Mesendoderm (in vitro differentiated cells): ENCODE measurements around the gene PLD4.

ENCODE experiments used
- DNase-seq: peaks from one replicate; pipeline ENCODE4 v3.0.0; 2013
- H2AK5ac ChIP-seq: 2 replicates; pipeline ENCODE4 v1.6.1; 2013; ENCODE audit warnings: low read length, inconsistent platforms
- H2BK120ac ChIP-seq: 2 replicates; pipeline ENCODE4 v1.6.1; 2013; ENCODE audit warnings: low read depth, mild to moderate bottlenecking, low read length, moderate library complexity, mixed read lengths
- H2BK15ac ChIP-seq: replicated peaks from 2 replicates; pipeline ENCODE4 v1.6.1; 2013; ENCODE audit warnings: low read depth, mild to moderate bottlenecking, moderate library complexity
- H2BK5ac ChIP-seq: 2 replicates; pipeline ENCODE4 v1.6.1; 2013; ENCODE audit warnings: low read length, inconsistent platforms
- H3K18ac ChIP-seq: 2 replicates; pipeline ENCODE4 v1.6.1; 2013; ENCODE audit warnings: mild to moderate bottlenecking, low read length, mixed read lengths
- H3K23ac ChIP-seq: one replicate; pipeline ENCODE4 v1.6.1; 2013; ENCODE audit warnings: low read length
- H3K27ac ChIP-seq: 2 replicates; pipeline ENCODE4 v1.5.1; 2013; ENCODE audit warnings: low read depth, mild to moderate bottlenecking, inconsistent platforms, low read length, moderate library complexity
- H3K27me3 ChIP-seq: 2 replicates; pipeline ENCODE4 v1.6.1; 2013; ENCODE audit warnings: low read length, control low read depth, mild to moderate bottlenecking, inconsistent platforms; ENCODE audit not compliant: insufficient read depth, poor library complexity
- H3K36me3 ChIP-seq: 2 replicates; pipeline ENCODE4 v1.6.1; 2013; ENCODE audit warnings: low read length, inconsistent platforms; ENCODE audit not compliant: control insufficient read depth, insufficient read depth
- H3K4ac ChIP-seq: one replicate; pipeline ENCODE4 v1.6.1; 2013; ENCODE audit warnings: low read depth, mild to moderate bottlenecking, low read length, moderate library complexity
- H3K4me1 ChIP-seq: 2 replicates; pipeline ENCODE4 v1.6.1; 2013; ENCODE audit warnings: low read depth, low read length, inconsistent platforms; ENCODE audit not compliant: control insufficient read depth
- H3K4me2 ChIP-seq: 2 replicates; pipeline ENCODE4 v1.6.1; 2013; ENCODE audit warnings: low read length
- H3K4me3 ChIP-seq: 2 replicates; pipeline ENCODE4 v1.5.1; 2013; ENCODE audit warnings: mild to moderate bottlenecking, low read length
- H3K56ac ChIP-seq: one replicate; pipeline ENCODE4 v1.6.1; 2013; ENCODE audit warnings: low read length
- H3K79me1 ChIP-seq: 2 replicates; pipeline ENCODE4 v1.6.1; 2013; ENCODE audit warnings: low read length, inconsistent platforms
- H3K79me2 ChIP-seq: 2 replicates; pipeline ENCODE4 v1.6.1; 2013; ENCODE audit warnings: mild to moderate bottlenecking, low read length; ENCODE audit not compliant: control insufficient read depth, insufficient read depth
- H3K9ac ChIP-seq: 2 replicates; pipeline ENCODE4 v1.6.1; 2013; ENCODE audit warnings: low read length, inconsistent platforms
- H4K5ac ChIP-seq: one replicate; pipeline ENCODE4 v1.6.1; 2013; ENCODE audit warnings: low read length
- H4K8ac ChIP-seq: one replicate; pipeline ENCODE4 v1.6.1; 2013; ENCODE audit warnings: low read depth, mild to moderate bottlenecking, control low read depth, low read length, moderate library complexity
- WGBS: extraction: QIAGEN DNeasy Blood & Tissue Kit; methylation state at CpG from one replicate; pipeline ENCODE4 v1.1.7; 2013; ENCODE audit warnings: low lambda C conversion rate, missing lambda C conversion rate; ENCODE audit not compliant: insufficient coverage; ENCODE audit errors: extremely low coverage; 5-methylcytosine and 5-hydroxymethylcytosine counted together

PLD4 gene

DNA sequence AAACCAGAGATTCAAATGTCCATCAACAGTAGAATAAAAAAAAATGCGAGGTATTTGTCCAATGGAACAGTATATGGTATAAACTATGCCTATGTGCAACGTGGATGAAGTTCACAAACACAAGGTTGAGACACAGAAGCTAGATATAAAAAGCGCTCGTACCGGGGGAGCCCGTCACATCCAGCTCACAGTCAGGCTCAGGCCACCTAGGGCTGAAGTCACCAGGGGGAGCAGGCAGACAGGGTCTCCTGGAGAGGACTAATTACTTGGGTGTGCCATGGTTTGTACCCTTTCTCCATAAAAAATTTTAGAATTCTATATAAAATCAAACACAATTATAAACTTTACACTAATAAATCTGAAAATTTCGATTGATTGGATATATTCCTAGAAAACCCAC, 39.9 kb downstream of the PLD4 start:
- no peak overlapping the region for H2AK5ac ChIP-seq
- H3K27ac ChIP-seq: no peak overlapping the region
- no peak overlapping the region for H3K9ac ChIP-seq
- no peaks in the 10 kb centered on the region for H3K36me3 ChIP-seq
- no peaks in the 10 kb centered on the region for H3K79me2 ChIP-seq
- DNase-seq: no peak
- no peak overlapping the region for H2BK15ac ChIP-seq
- H3K4me1 ChIP-seq: no peaks in the 10 kb centered on the region
- H3K23ac ChIP-seq: no peak overlapping the region
- 100% methylated on average over 1 of the region's 7 CpGs for WGBS
- no peak overlapping the region for H3K4me3 ChIP-seq
- no peak overlapping the region for H3K56ac ChIP-seq
- H3K4me2 ChIP-seq: no peak overlapping the region
- no peak overlapping the region for H3K4ac ChIP-seq
- no peak overlapping the region for H3K18ac ChIP-seq
- no peaks in the 10 kb centered on the region for H3K79me1 ChIP-seq
- H2BK120ac ChIP-seq: no peak overlapping the region
- H3K27me3 ChIP-seq: no peaks in the 10 kb centered on the region
- H4K5ac ChIP-seq: no peak overlapping the region
- H4K8ac ChIP-seq: no peak overlapping the region
- H2BK5ac ChIP-seq: no peak overlapping the region

DNA sequence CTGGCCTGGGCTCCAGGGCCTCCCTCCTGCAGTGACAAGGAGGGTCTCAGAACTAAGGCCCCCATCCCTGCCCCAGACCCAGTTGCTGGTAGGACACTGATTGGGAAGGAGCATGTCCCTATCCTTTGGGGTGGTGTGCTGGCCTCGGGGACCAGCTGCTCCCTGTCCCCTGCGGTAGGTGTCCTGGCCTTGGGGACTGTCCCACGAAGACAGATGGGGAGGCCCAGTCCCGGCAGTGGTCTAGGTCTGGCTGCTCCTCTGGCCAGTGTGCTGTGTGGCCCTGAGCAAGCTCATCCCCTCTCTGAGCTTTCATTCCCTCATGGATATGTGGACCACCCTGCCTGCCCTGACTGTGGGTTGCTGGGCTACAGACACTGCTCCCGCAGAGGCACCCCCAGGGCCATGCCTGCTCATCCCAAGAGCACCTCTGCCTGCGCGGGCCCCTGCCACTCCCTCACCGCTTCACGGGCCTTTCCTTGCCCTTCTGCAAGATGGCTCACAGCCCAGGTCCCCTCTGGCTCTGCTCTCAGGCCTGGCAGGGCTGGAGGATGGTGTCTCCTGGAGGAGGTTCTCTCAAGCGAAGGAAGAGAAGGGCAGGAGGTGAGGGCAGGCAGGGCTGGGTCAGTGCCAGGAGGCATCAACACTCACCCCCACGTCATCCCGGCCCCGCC, 41.0 kb downstream of the PLD4 start:
- Histone ChIP-seq H3K4me2 (no peak overlapping the region), H3K79me2 (no peaks in the 10 kb centered on the region), H3K56ac (no peak overlapping the region), H3K9ac (no peak overlapping the region), H3K18ac (no peak overlapping the region), H4K8ac (no peak overlapping the region), H2BK15ac (no peak overlapping the region), H4K5ac (no peak overlapping the region), H3K4me1 (no peaks in the 10 kb centered on the region), H3K27me3 (no peaks in the 10 kb centered on the region), H3K79me1 (no peaks in the 10 kb centered on the region), H3K27ac (no peak overlapping the region), H3K4me3 (no peak overlapping the region), H2BK120ac (no peak overlapping the region), H3K23ac (no peak overlapping the region), H2AK5ac (no peak overlapping the region), H3K36me3 (no peaks in the 10 kb centered on the region), H2BK5ac (no peak overlapping the region), H3K4ac (no peak overlapping the region)
- no peak for DNase-seq
- WGBS: no CpG with 5 or more reads among the region's 13 CpGs

DNA sequence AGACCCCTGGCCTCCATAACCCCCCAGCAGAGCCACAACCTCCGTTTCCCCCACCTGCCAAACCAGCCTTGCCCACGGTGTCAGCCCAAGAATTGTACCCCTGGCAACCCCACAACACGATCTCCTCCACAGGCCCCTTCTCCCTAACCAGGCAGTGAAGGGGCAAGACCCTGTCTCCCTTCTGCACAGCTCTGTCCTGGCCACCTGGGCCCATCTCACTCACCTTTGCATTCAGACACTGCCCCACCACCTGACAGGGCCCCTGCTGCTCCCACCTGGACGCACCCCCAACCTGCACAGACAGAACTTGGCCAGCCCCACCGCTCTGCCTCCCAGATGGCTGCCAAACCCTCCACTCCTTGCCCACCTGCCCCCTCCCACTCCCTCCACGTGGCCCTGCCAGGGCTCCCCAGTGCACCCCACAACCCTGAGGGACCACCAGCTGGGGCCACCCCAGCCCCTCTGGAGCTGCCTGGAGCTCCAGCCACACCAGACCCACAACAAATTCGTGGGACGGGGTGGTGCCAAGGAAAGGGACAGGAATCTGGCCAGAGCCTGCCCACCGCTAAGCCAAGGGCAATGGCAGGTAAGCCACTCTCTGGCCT, 41.7 kb downstream of the PLD4 start:
- Histone ChIP-seq H3K23ac (no peak overlapping the region), H2BK5ac (no peak overlapping the region), H3K79me1 (no peaks in the 10 kb centered on the region), H3K27me3 (no peaks in the 10 kb centered on the region), H3K79me2 (no peaks in the 10 kb centered on the region), H3K56ac (no peak overlapping the region), H2BK120ac (no peak overlapping the region), H2BK15ac (no peak overlapping the region), H4K5ac (no peak overlapping the region), H3K4ac (no peak overlapping the region), H4K8ac (no peak overlapping the region), H3K36me3 (no peaks in the 10 kb centered on the region), H3K4me1 (no peaks in the 10 kb centered on the region), H2AK5ac (no peak overlapping the region), H3K4me3 (no peak overlapping the region), H3K4me2 (no peak overlapping the region), H3K18ac (no peak overlapping the region), H3K9ac (no peak overlapping the region), H3K27ac (no peak overlapping the region)
- no peak for DNase-seq
- no CpG with 5 or more reads among the region's 9 CpGs for WGBS

DNA sequence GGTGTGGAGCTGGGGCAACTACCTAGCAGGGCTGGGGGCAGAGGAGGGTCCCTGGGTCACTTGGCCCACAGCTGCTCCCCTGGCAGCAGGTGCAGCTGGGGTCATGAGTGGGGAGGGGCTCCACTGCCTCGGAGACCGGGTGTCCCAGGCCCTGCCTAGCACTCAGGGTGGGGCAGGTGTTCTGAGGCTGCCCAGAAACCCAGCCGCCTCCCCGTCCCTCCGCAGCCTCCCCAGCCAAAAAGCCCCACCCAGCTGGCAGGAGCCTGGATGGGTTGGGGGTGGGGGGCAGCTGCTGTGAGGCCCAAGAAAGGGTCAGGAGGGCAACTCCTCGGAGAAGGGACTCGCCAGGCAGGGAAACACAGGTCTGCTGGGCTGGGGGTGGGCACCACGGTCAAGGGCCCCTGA, 42.3 kb downstream of the PLD4 start:
- H3K18ac ChIP-seq: no peak overlapping the region
- no peak overlapping the region for H2BK15ac ChIP-seq
- no peak overlapping the region for H4K5ac ChIP-seq
- no peaks in the 10 kb centered on the region for H3K79me2 ChIP-seq
- DNase-seq: no peak
- no peak overlapping the region for H3K4ac ChIP-seq
- H3K9ac ChIP-seq: peak overlapping the region; percentile 63
- H4K8ac ChIP-seq: no peak overlapping the region
- H2BK5ac ChIP-seq: no peak overlapping the region
- H3K4me3 ChIP-seq: no peak overlapping the region
- no peaks in the 10 kb centered on the region for H3K36me3 ChIP-seq
- no peak overlapping the region for H2AK5ac ChIP-seq
- WGBS: no CpG with 5 or more reads among the region's 8 CpGs
- no peaks in the 10 kb centered on the region for H3K4me1 ChIP-seq
- no peak overlapping the region for H3K27ac ChIP-seq
- H3K27me3 ChIP-seq: no peaks in the 10 kb centered on the region
- H2BK120ac ChIP-seq: no peak overlapping the region
- no peak overlapping the region for H3K4me2 ChIP-seq
- H3K56ac ChIP-seq: peak overlapping the region; percentile 90
- no peaks in the 10 kb centered on the region for H3K79me1 ChIP-seq
- H3K23ac ChIP-seq: no peak overlapping the region

DNA sequence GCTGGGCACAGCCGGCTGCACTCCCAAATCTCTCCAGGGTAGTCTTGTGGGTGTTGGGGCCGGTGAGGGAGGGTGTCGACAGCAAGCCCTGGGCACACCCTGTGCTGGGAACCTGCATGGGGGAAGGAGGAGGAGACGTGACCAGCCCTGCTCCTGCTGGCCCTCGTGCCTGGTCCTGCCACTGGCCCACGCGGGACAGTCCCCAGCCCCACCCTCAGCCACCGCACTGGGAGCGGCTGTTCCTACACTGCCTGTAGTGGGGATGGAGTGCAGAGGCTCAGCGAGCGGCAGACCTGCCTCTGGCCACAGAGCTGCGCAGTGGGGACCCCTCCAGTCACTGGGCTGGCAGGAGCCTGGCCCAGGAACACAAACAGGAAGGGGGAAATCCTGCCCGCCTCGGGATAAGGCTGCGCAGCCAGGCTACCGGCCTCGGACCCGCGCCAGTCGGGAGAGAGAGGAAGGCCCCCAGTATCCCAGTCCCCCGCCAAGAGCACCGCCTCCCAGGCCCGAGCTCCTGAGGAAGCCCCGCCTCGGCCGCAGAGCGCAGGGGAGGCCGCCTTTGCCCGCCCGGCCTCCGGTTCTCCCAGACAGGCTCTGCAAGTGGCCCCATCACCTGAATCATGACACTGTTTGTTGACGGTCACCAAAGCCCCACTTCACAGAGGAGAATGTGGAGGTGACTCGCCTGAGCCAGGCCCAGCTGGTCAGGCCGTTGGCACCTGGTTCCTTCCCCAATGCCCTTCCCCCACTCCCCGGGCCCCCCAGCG, 42.9 kb downstream of the PLD4 start:
- H2BK15ac ChIP-seq: no peak overlapping the region
- no peaks in the 10 kb centered on the region for H3K79me2 ChIP-seq
- H4K8ac ChIP-seq: no peak overlapping the region
- no peak overlapping the region for H3K4ac ChIP-seq
- peak overlapping the region; percentile 19 for H3K18ac ChIP-seq
- H2AK5ac ChIP-seq: no peak overlapping the region
- H3K23ac ChIP-seq: no peak overlapping the region
- no peak overlapping the region for H2BK120ac ChIP-seq
- H3K79me1 ChIP-seq: no peaks in the 10 kb centered on the region
- H3K36me3 ChIP-seq: no peaks in the 10 kb centered on the region
- no peak overlapping the region for H2BK5ac ChIP-seq
- WGBS: no CpG with 5 or more reads among the region's 36 CpGs
- H3K4me1 ChIP-seq: no peaks in the 10 kb centered on the region
- H3K27me3 ChIP-seq: no peaks in the 10 kb centered on the region
- H3K56ac ChIP-seq: peak overlapping the region; percentile 90
- H3K4me2 ChIP-seq: peak overlapping the region; percentile 72
- no peak overlapping the region for H3K27ac ChIP-seq
- H4K5ac ChIP-seq: no peak overlapping the region
- H3K9ac ChIP-seq: peak overlapping the region; percentile 63
- peak; percentile 58 for DNase-seq
- no peak overlapping the region for H3K4me3 ChIP-seq
